ENCODE data around the gene CERS2.

DNA sequence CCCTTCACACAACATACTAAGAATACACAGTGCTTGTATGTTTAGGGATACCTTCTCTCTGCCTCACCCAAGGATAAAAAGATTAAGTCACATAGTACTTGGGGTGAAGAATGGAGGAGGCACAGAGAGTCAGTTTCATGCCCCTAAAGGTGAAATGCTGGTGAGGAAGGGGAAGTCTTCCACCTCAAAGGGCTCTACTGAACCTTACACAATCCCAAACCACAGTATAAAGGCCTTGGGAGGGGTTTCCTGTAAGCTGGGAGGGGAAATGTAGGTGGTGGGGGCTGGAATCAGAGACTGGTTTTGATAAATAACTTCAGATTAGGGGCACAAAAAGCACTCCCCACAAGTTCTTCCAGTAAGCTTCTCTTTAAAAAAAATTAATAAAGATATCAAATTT lies 28.5 kb upstream of the CERS2 start:
- TF ChIP-seq CTCF (IDR thresholded peaks at IDR 0.05) = no peak
- TF ChIP-seq POLR2A (IDR thresholded peaks at IDR 0.05) = no peak
- no peak for TF ChIP-seq EP300 (IDR thresholded peaks at IDR 0.05)
